Nephron progenitor cell (in vitro differentiated cells): ENCODE data around the gene HOXC5.

Experiments used
- DNase-seq: peaks from one replicate; pipeline ENCODE4 v3.0.0; 2021
- H3K27ac Mint-ChIP-seq: 2 replicates; pipeline ENCODE4 v1.8.0; 2021; ENCODE audit warnings: mild to moderate bottlenecking, moderate library complexity, mixed read lengths
- H3K27me3 Mint-ChIP-seq: 2 replicates; pipeline ENCODE4 v1.8.0; 2021; ENCODE audit warnings: mild to moderate bottlenecking, low read depth, mixed read lengths; ENCODE audit not compliant: poor library complexity
- H3K36me3 Mint-ChIP-seq: 2 replicates; pipeline ENCODE4 v1.8.0; 2021; ENCODE audit warnings: low read depth, mixed read lengths
- H3K4me1 Mint-ChIP-seq: 2 replicates; pipeline ENCODE4 v1.8.0; 2021; ENCODE audit warnings: mixed read lengths
- H3K4me3 Mint-ChIP-seq: 2 replicates; pipeline ENCODE4 v1.8.0; 2021; ENCODE audit warnings: mild to moderate bottlenecking, moderate library complexity, mixed read lengths
- H3K9me3 Mint-ChIP-seq: 2 replicates; pipeline ENCODE4 v1.8.0; 2021; ENCODE audit warnings: mild to moderate bottlenecking, moderate library complexity, mixed read lengths
- TF ChIP-seq, protein P1 (sequence below): fragments of 200-600 bp; sonication (generic); IDR thresholded peaks from 2 replicates; pipeline ENCODE4 v1.5.0; 2021; ENCODE audit warnings: antibody characterized with exemption

HOXC5 gene

DNA sequence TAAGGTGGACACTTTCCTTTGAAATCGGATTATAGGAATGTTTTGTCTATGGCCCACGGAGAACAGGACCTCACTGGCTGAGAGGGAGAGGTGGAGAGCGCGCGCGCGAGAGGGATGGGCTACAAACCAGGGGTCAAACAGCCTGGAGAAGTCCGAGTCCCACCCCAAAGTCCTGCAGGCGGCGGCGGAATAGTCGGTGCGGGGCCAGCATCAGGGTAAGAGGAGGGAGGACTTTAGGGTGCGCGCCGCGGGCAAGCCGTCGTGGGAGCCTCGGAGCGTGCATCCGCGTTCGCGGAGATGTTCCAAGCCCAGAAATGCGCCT, 27.4 kb upstream of the HOXC5 start:
- H3K4me1 Mint-ChIP-seq, result peaks cover 78% of the 10 kb centered on the region
- peak; percentile 68 for DNase-seq
- TF ChIP-seq, protein P1, sequence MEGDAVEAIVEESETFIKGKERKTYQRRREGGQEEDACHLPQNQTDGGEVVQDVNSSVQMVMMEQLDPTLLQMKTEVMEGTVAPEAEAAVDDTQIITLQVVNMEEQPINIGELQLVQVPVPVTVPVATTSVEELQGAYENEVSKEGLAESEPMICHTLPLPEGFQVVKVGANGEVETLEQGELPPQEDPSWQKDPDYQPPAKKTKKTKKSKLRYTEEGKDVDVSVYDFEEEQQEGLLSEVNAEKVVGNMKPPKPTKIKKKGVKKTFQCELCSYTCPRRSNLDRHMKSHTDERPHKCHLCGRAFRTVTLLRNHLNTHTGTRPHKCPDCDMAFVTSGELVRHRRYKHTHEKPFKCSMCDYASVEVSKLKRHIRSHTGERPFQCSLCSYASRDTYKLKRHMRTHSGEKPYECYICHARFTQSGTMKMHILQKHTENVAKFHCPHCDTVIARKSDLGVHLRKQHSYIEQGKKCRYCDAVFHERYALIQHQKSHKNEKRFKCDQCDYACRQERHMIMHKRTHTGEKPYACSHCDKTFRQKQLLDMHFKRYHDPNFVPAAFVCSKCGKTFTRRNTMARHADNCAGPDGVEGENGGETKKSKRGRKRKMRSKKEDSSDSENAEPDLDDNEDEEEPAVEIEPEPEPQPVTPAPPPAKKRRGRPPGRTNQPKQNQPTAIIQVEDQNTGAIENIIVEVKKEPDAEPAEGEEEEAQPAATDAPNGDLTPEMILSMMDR, result no peak
- peaks cover 5% of the 10 kb centered on the region for H3K27me3 Mint-ChIP-seq
- peaks cover 47% of the 10 kb centered on the region for H3K36me3 Mint-ChIP-seq
- peak overlapping the region; percentile 97 for H3K27ac Mint-ChIP-seq
- H3K4me3 Mint-ChIP-seq, result peak overlapping the region; percentile 98
- no peaks in the 10 kb centered on the region for H3K9me3 Mint-ChIP-seq

DNA sequence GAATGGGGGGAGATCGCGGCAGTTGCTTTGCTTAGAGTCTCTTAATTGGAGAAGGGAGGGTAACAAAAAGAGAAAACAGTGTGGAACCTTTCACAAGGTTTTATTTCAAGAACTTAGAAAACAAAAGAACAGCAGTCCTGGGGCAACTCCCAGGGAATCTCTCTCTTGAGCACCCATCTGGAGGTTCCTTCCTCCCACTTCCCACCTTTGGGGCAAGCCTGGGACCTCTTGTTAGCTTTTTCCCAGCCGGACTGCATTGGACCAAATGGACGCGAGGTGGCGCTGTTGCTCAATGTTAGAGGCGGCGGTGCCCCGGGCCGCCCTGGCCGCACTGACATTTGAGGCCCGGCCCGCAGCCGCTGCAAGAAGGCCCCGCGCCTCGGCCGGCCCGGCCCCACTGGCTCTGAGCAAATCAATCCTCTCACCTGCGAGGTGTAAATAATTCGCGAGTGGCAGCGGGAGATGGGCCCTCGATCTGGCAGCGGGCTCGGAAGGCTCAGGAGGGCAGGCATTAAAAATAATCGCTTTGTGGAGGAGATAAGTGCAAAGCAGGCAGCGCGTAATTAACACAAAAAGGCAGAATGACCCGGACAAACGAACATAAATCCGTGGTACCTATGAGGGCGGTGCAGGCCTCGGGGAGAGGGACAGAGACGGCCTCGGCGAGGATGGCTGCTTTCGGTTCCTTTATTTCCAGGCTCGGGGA, 26.8 kb upstream of the HOXC5 start:
- Mint-ChIP-seq H3K36me3 (peaks cover 47% of the 10 kb centered on the region), H3K4me3 (peak overlapping the region; percentile 98), H3K27ac (peak overlapping the region; percentile 97), H3K4me1 (peaks cover 80% of the 10 kb centered on the region), H3K9me3 (no peaks in the 10 kb centered on the region), H3K27me3 (peaks cover 4% of the 10 kb centered on the region)
- peak; percentile 97 for DNase-seq
- TF ChIP-seq, protein P1, result peak; percentile 90

DNA sequence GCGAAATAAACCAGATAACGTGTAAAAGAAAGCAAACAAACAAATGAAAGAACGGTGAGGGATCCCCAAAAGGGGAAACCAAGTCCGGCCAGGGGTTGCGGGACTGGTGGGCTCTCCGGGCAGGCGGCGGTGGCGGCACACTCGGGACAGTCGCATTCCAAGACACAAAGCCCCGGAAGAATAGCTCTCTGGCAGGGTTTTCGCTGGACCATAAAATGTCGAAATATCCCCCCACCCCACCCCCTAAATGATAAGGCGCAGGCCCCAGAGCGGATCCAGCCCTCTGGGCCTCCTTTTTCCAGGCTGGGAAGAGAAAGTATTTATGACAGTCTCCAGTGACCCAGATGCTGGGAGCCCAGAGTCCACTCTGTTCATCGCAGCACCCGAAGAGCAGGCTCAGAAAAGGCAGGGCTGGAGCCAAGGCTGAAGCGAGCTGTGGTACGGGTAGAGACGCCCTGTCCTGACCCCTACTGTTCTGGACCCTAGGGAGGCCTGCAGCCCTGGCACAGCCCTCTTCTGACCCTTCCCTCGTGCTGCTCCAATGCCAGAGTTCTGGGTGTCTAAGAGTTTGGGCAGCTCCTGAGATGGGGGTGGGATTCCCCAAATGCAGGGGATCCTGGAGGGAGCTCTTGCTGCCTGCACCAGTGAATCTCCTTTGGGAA, 26.2 kb upstream of the HOXC5 start:
- TF ChIP-seq, protein P1, result no peak
- peak; percentile 26 for DNase-seq
- Mint-ChIP-seq H3K36me3 (peaks cover 41% of the 10 kb centered on the region), H3K9me3 (no peaks in the 10 kb centered on the region), H3K27ac (peak overlapping the region; percentile 97), H3K4me1 (peaks cover 80% of the 10 kb centered on the region), H3K27me3 (no peaks in the 10 kb centered on the region), H3K4me3 (peak overlapping the region; percentile 98)

DNA sequence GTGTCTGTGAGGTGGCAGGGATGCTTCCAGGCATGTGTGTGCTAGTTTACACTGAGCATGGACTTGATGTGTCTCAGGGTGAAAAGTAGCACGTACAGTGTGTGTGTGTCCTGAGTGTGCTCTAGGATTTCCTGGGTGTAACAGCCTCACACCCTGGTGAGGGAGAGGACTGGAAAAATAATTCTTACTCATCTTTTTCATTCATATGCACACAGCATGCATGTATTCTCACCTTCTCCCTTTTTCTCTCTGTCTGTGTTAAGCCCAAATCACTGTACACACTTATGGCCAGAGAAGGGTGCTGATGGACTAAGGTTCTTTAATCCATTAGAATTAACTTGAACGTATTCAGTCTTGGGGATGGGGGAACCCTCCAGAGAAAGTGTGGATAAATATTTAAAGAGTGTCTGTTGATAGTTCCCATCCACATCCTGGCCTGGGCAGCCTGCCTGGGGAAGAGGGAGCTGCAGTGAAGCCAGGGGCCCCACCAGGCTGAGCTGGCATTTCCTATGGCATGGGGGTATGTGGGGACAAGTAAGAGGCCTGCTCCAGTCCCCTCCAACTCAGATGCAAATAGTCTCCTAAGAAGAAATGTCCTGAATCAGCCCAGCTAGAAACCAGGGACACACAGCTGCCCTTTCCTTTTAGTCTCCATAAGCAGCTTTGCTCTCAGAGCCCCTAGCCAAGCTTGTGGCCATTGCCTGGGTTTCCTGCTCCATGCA, 25.2 kb upstream of the HOXC5 start:
- TF ChIP-seq, protein P1, result no peak
- H3K4me3 Mint-ChIP-seq, result peak overlapping the region; percentile 98
- H3K27me3 Mint-ChIP-seq, result no peaks in the 10 kb centered on the region
- H3K9me3 Mint-ChIP-seq, result no peaks in the 10 kb centered on the region
- DNase-seq, result no peak
- peaks cover 80% of the 10 kb centered on the region for H3K4me1 Mint-ChIP-seq
- peak overlapping the region; percentile 97 for H3K27ac Mint-ChIP-seq
- H3K36me3 Mint-ChIP-seq, result peaks cover 37% of the 10 kb centered on the region

DNA sequence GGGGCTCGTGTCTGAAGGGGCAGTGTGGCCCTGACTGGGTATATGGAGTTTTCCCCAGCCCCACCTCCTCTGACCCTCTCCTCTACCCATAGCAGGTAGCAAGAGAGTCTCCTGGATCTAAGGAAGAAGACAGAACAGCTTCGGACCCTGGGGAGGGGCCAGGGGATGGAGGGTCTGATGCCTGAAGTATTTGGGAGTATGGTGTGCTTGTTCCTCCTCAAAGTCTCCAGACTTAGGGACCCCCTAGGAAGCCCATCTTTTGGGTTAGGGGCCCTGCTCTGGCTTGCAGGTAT, 24.6 kb upstream of the HOXC5 start:
- no peak for DNase-seq
- peaks cover 37% of the 10 kb centered on the region for H3K36me3 Mint-ChIP-seq
- peaks cover under 1% of the 10 kb centered on the region for H3K27me3 Mint-ChIP-seq
- TF ChIP-seq, protein P1, result no peak
- H3K27ac Mint-ChIP-seq, result peak overlapping the region; percentile 97
- no peaks in the 10 kb centered on the region for H3K9me3 Mint-ChIP-seq
- H3K4me1 Mint-ChIP-seq, result peaks cover 80% of the 10 kb centered on the region
- H3K4me3 Mint-ChIP-seq, result peak overlapping the region; percentile 98
